ENCODE results near the gene WDR81. TPM values are rescaled to one million over a fixed set of nuclear protein-coding genes. Genes with fewer than 3 reads are reported as not detected.

The WDR81 gene
- total RNA-seq, 1 experiment from 2014 or later = 17.3 TPM

DNA sequence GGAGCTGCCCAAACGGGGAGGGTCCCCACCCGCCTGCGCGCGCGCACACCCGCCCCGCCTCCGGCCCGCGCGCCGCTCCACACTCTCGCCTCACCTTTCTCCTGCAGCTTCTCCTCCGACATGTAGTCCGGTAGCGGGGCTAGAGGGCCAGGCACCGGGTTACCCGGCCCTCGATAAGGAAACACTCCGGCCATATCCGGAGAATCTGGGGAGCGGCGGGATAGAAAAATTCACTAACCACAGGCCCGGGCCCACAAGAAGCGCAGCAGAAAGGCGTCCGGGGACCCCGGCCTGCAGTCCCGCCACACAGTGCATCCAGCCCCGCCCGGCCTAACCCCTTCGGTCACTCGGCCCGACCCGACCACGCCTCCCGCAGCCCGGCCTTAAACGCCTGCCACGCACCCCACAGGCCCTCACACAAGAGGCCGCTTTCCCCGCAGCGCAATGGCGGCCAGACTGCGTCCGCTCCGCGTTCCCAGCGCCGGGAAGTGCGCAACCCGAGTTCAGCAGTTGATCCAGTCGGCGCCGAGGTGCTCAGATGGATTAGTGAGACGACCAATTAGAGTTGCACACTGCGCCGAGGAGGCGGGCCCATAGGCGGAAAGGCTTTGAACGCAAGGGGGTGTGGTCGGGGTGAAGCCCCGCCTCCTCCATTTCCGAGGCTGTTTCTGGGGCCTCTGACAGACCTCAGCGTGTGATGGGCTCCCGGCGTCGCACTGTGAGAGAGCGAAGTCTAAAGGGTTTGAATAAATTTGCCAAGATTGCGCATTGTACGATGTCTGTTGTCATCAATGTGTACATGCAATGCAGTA lies 39.9 kb upstream of the WDR81 start, which contains the start of gene PRPF8:
Gene PRPF8, minus strand, starts transcription at position 490 of the 812 bp plus-strand sequence. Its CDS starts 296 bp downstream, at position 194.
- Histone ChIP-seq H3K79me2 (ENCODE audit: insufficient read depth, low read length) (peaks cover 49% of the 10 kb centered on the region), H4K20me1 (ENCODE audit: insufficient read depth) (peaks cover 8% of the 10 kb centered on the region; the same call in 1 of the 2 replicates), H3K4me2 (ENCODE audit: low read length) (peak within 1 kb of the TSS; percentile 96), H3K27me3 (ENCODE audit: insufficient read depth, low read length) (no peaks in the 10 kb centered on the region), H3K36me3 (ENCODE audit: control insufficient read depth in 1 of 2, insufficient read depth in 2 of 2, low read length in 2 of 2) (peaks cover 28 to 39% of the 10 kb centered on the region in 2 experiments), H2AFZ (ENCODE audit: low read depth, low read length, poor library complexity, severe bottlenecking) (no peak within 1 kb of the TSS), H3K9me2 (ENCODE audit: insufficient read depth) (no peaks in the 10 kb centered on the region), H3K9ac (ENCODE audit: low read length) (peak within 1 kb of the TSS; percentile 75), H3K9me3 (ENCODE audit: control insufficient read depth in 1 of 2, insufficient read depth in 1 of 2, low read depth in 1 of 2, low read length in 2 of 2) (no peaks in the 10 kb centered on the region), H3K4me3 (replicated peaks in 1 of 2; ENCODE audit: low read depth in 1 of 2, low read length in 2 of 2) (peak within 1 kb of the TSS; percentile 83 to 85), H3K4me1 (ENCODE audit: control insufficient read depth in 1 of 2, insufficient read depth in 2 of 2, low read length in 2 of 2) (peaks cover 16 to 27% of the 10 kb centered on the region in 2 experiments), H3K27ac (ENCODE audit: low read depth, low read length) (peak within 1 kb of the TSS; percentile 90)
- intact Hi-C loops (cut with micrococcal nuclease) = loop anchor here (2.0 kb wide), 1 partner anchor 32 kb away; no protein-coding TSS in a partner anchor
- peak; percentile 92 for DNase-seq (ENCODE audit: low read depth, low spot score)
- BruUV-seq (replicated peaks) = no TSS peak
- ATAC-seq = peak; percentile 98
- POLR2A ChIA-PET = interaction anchor here (0.8 to 0.9 kb wide), 2 partner anchors 30 to 31 kb away, joined by 3 to 6 read pairs; no protein-coding TSS in a partner anchor
- RAD21 ChIA-PET (ENCODE audit: low non-redundant PET in 1 of 2, low total read pairs in 2 of 2, uncharacterized antibody in 2 of 2, unreplicated experiment in 2 of 2) = interaction anchor here in 1 of 2 experiments (1.2 kb wide), 1 partner anchor 32 kb away, joined by 4 read pairs; no protein-coding TSS in a partner anchor
- CTCF ChIA-PET = interaction anchor here (1.2 to 1.3 kb wide), 2 partner anchors 15 to 36 kb away, joined by 4 to 6 read pairs; no protein-coding TSS in a partner anchor
- TF ChIP-seq POLR2AphosphoS5 (IDR thresholded peaks at IDR 0.05; ENCODE audit: low read depth, low read length) = peak; percentile 95
- TF ChIP-seq YY1 (IDR thresholded peaks at IDR 0.05; ENCODE audit: extremely low read depth, insufficient replicate concordance, low read depth, low read length) = peak; percentile 95
- TF ChIP-seq EZH2 (IDR thresholded peaks at IDR 0.05) = no peak
- no peak for TF ChIP-seq EZH2phosphoT487 (IDR thresholded peaks at IDR 0.05; ENCODE audit: borderline replicate concordance)
- TF ChIP-seq SIN3A (IDR thresholded peaks at IDR 0.05; ENCODE audit: low read depth) = peak; percentile 74; the same call in 1 of the 2 replicates
- no peak for TF ChIP-seq CEBPB (IDR thresholded peaks at IDR 0.05; ENCODE audit: low read depth)
- no peak for TF ChIP-seq FOSL1 (IDR thresholded peaks at IDR 0.05; ENCODE audit: low read depth)
- no peak for TF ChIP-seq JUND (IDR thresholded peaks at IDR 0.05)
- TF ChIP-seq ZBTB33 (IDR thresholded peaks at IDR 0.05; ENCODE audit: extremely low read depth, insufficient replicate concordance, low read length) = no peak
- no peak for TF ChIP-seq ZNF274 (IDR thresholded peaks at IDR 0.05; ENCODE audit: low read depth, low read length)
- TF ChIP-seq TCF7L2 (IDR thresholded peaks at IDR 0.05; ENCODE audit: borderline replicate concordance, extremely low read depth, insufficient read depth, insufficient read length) = peak; percentile 97
- TF ChIP-seq SRF (IDR thresholded peaks at IDR 0.05; ENCODE audit: low read depth) = no peak
- TF ChIP-seq, protein P1, sequence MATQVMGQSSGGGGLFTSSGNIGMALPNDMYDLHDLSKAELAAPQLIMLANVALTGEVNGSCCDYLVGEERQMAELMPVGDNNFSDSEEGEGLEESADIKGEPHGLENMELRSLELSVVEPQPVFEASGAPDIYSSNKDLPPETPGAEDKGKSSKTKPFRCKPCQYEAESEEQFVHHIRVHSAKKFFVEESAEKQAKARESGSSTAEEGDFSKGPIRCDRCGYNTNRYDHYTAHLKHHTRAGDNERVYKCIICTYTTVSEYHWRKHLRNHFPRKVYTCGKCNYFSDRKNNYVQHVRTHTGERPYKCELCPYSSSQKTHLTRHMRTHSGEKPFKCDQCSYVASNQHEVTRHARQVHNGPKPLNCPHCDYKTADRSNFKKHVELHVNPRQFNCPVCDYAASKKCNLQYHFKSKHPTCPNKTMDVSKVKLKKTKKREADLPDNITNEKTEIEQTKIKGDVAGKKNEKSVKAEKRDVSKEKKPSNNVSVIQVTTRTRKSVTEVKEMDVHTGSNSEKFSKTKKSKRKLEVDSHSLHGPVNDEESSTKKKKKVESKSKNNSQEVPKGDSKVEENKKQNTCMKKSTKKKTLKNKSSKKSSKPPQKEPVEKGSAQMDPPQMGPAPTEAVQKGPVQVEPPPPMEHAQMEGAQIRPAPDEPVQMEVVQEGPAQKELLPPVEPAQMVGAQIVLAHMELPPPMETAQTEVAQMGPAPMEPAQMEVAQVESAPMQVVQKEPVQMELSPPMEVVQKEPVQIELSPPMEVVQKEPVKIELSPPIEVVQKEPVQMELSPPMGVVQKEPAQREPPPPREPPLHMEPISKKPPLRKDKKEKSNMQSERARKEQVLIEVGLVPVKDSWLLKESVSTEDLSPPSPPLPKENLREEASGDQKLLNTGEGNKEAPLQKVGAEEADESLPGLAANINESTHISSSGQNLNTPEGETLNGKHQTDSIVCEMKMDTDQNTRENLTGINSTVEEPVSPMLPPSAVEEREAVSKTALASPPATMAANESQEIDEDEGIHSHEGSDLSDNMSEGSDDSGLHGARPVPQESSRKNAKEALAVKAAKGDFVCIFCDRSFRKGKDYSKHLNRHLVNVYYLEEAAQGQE (IDR thresholded peaks at IDR 0.05; ENCODE audit: low read depth) = no peak
- peak; percentile 66 for TF ChIP-seq POLR2A (IDR thresholded peaks at IDR 0.05; ENCODE audit: borderline replicate concordance, extremely low read depth, insufficient read depth, insufficient read length)
- TF ChIP-seq SP1 (IDR thresholded peaks at IDR 0.05; ENCODE audit: low read depth) = peak; percentile 96
- TF ChIP-seq RAD21 (IDR thresholded peaks at IDR 0.05; ENCODE audit: low read depth) = no peak
- no peak; the same call in 1 of the 2 replicates for TF ChIP-seq ELF1 (IDR thresholded peaks at IDR 0.05; ENCODE audit: borderline replicate concordance, low read depth)
- TF ChIP-seq, protein P2, sequence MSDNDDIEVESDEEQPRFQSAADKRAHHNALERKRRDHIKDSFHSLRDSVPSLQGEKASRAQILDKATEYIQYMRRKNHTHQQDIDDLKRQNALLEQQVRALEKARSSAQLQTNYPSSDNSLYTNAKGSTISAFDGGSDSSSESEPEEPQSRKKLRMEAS (IDR thresholded peaks at IDR 0.05) = peak; percentile 73
